Cardiac septum (tissue), 1 donor: Measurements from ENCODE around the gene NEK3. TPM values are rescaled to one million over a fixed set of nuclear protein-coding genes. Genes with fewer than 3 reads are reported as not detected.
"Not testable (repeated sequence)": the region's sequence is repeated elsewhere in the genome, so short reads cannot be mapped to it uniquely, and the experiment has no call there.

Experiments
- DNase-seq: peaks from one replicate; pipeline ENCODE4 v3.0.0-alpha.2; 2020; ENCODE audit warnings: low spot score
- intact Hi-C: fragments of 100-400 bp; cut with DNase I; formaldehyde crosslinking; loops from one replicate; pipeline ENCODE4 v1.14.0; 2022
- total RNA-seq: library from RNA; stranded (reverse); fragmentation: NEBNext Ultra II Directional; extraction: Animal tissue kit (Norgen Biotek cat#: 25700); gene quantifications from one replicate; pipeline ENCODE4 v1.2.1, GENCODE V29; 2021
- donor health status: DM: no; HTN: no; CAD: no.

The NEK3 gene
- total RNA-seq, 1 donor from 2014 or later, result 7.5 TPM

- DNase-seq, result no peak
- intact Hi-C loops, result loop anchor here (2.0 to 5.0 kb wide), 6 partner anchors 57 to 311 kb away; partner anchors contain the start of gene TMEM272
These were observed 31.4 kb downstream of the NEK3 start for GRCh38 chr13:52127783-52128702.

GRCh38 chr13:52127378-52127777 lies 32.0 kb downstream of the NEK3 start:
- intact Hi-C loops, result loop anchor here (2.0 to 5.0 kb wide), 4 partner anchors 57 to 310 kb away; partner anchors contain the start of gene TMEM272
- DNase-seq, result no peak

GRCh38 chr13:52125547-52125946 lies 33.9 kb downstream of the NEK3 start:
- intact Hi-C loops, result loop anchor here (5.0 kb wide), 3 partner anchors 213 to 308 kb away; partner anchors contain the start of gene TMEM272
- no peak for DNase-seq

- intact Hi-C loops, result no loop called here
- DNase-seq, result no peak
These were observed 40.8 kb downstream of the NEK3 start for GRCh38 chr13:52118595-52118994.

- intact Hi-C loops, result no loop called here
These were observed 41.3 kb downstream of the NEK3 start for GRCh38 chr13:52118095-52118494.

GRCh38 chr13:52112591-52112990 lies 46.8 kb downstream of the NEK3 start:
- DNase-seq, result no peak
- intact Hi-C loops, result no loop called here

More at GRCh38 chr13:52118095-52118494, 41.3 kb downstream of the NEK3 start:
- no peak for DNase-seq

- intact Hi-C loops, result no loop called here
- no peak for DNase-seq
These were observed 50.2 kb downstream of the NEK3 start for GRCh38 chr13:52109116-52109670.

- no peak for DNase-seq
- intact Hi-C loops, result no loop called here
These were observed 53.6 kb downstream of the NEK3 start for GRCh38 chr13:52105841-52106240.

GRCh38 chr13:52104624-52105023 lies 54.8 kb downstream of the NEK3 start:
- no peak for DNase-seq
- intact Hi-C loops, result no loop called here

- DNase-seq, result no peak
- intact Hi-C loops, result no loop called here
These were observed 56.0 kb downstream of the NEK3 start for GRCh38 chr13:52103386-52103785.

- DNase-seq, intact Hi-C loops: not testable (repeated sequence)
These were observed 57.0 kb downstream of the NEK3 start for GRCh38 chr13:52102423-52102822.

- DNase-seq, result no peak
- intact Hi-C loops, result no loop called here
These were observed 62.2 kb downstream of the NEK3 start for GRCh38 chr13:52097197-52097596.

GRCh38 chr13:52096748-52097147 lies 62.6 kb downstream of the NEK3 start:
- intact Hi-C loops, result no loop called here
- no peak for DNase-seq

GRCh38 chr13:52096062-52096461 lies 63.3 kb downstream of the NEK3 start:
- DNase-seq, result no peak
- intact Hi-C loops, result no loop called here

- intact Hi-C loops, result no loop called here
- no peak for DNase-seq
These were observed 67.3 kb downstream of the NEK3 start for GRCh38 chr13:52092087-52092486.

- intact Hi-C loops, result no loop called here
These were observed 67.9 kb downstream of the NEK3 start for GRCh38 chr13:52091473-52091872.

GRCh38 chr13:52085421-52085820 lies 74.0 kb downstream of the NEK3 start:
- intact Hi-C loops, result no loop called here
- no peak for DNase-seq

More at GRCh38 chr13:52091473-52091872, 67.9 kb downstream of the NEK3 start:
- no peak for DNase-seq

GRCh38 chr13:52084981-52085380 lies 74.4 kb downstream of the NEK3 start:
- intact Hi-C loops, DNase-seq: not testable (repeated sequence)
